Neuronal stem cell (in vitro differentiated cells): ENCODE results near the gene ZNF3.

Experiments used
- DNase-seq: peaks from one replicate; pipeline ENCODE4 v3.0.0-alpha.2; 2013; ENCODE audit warnings: low spot score
- H2AFZ ChIP-seq: one replicate; pipeline ENCODE4 v1.6.1; 2013; ENCODE audit warnings: mild to moderate bottlenecking, low read length, inconsistent platforms
- H2AK5ac ChIP-seq: 2 replicates; pipeline ENCODE4 v1.6.1; 2013; ENCODE audit warnings: low read depth, mild to moderate bottlenecking, inconsistent platforms, low read length, moderate library complexity, mixed read lengths
- H2BK120ac ChIP-seq: 2 replicates; pipeline ENCODE4 v1.6.1; 2013; ENCODE audit warnings: low read depth, mild to moderate bottlenecking, inconsistent platforms, low read length, moderate library complexity, mixed read lengths
- H2BK12ac ChIP-seq: one replicate; pipeline ENCODE4 v1.6.1; 2013; ENCODE audit warnings: low read length, inconsistent platforms
- H2BK15ac ChIP-seq: 2 replicates; pipeline ENCODE4 v1.6.1; 2013; ENCODE audit warnings: mild to moderate bottlenecking, low read length, inconsistent platforms, mixed read lengths
- H2BK5ac ChIP-seq: one replicate; pipeline ENCODE4 v1.6.1; 2013; ENCODE audit warnings: inconsistent platforms, mild to moderate bottlenecking, low read length, moderate library complexity
- H3K14ac ChIP-seq: one replicate; pipeline ENCODE4 v1.6.1; 2013; ENCODE audit warnings: low read length, inconsistent platforms
- H3K18ac ChIP-seq: 2 replicates; pipeline ENCODE4 v1.6.1; 2013; ENCODE audit warnings: low read length, inconsistent platforms
- H3K23ac ChIP-seq: 2 replicates; pipeline ENCODE4 v1.6.1; 2013; ENCODE audit warnings: low read depth, mild to moderate bottlenecking, mixed read lengths, low read length, inconsistent platforms; ENCODE audit not compliant: poor library complexity
- H3K27ac ChIP-seq: replicated peaks from 3 replicates; pipeline ENCODE4 v1.5.1; 2013; ENCODE audit warnings: low read length, inconsistent platforms
- H3K27me3 ChIP-seq, 3 experiments: 2 replicates each; pipeline ENCODE4 v1.6.1; 2013; ENCODE audit warnings: low read length in 3 of 3, mild to moderate bottlenecking in 2 of 3, inconsistent platforms in 1 of 3, low read depth in 1 of 3, mixed read lengths in 1 of 3, moderate library complexity in 1 of 3; ENCODE audit not compliant: control insufficient read depth in 3 of 3, insufficient read depth in 3 of 3
- H3K36me3 ChIP-seq, 2 donors: replicated peaks in 1 of 2; 2 replicates each; pipeline ENCODE4 v1.6.1; 2013; ENCODE audit warnings: low read length in 2 of 2; ENCODE audit not compliant: control insufficient read depth in 2 of 2, insufficient read depth in 2 of 2
- H3K4ac ChIP-seq: 2 replicates; pipeline ENCODE4 v1.6.1; 2013; ENCODE audit warnings: inconsistent platforms, mild to moderate bottlenecking, low read length, moderate library complexity
- H3K4me1 ChIP-seq, 2 donors: 1 replicate in 1 of 2; 2 replicates in 1 of 2; pipeline ENCODE4 v1.6.1; 2013; ENCODE audit warnings: low read length in 2 of 2, low read depth in 1 of 2; ENCODE audit not compliant: control insufficient read depth in 2 of 2, insufficient read depth in 1 of 2
- H3K4me2 ChIP-seq: one replicate; pipeline ENCODE4 v1.6.1; 2013; ENCODE audit warnings: mild to moderate bottlenecking, low read length, inconsistent platforms; ENCODE audit not compliant: insufficient read depth, poor library complexity, severe bottlenecking
- H3K4me3 ChIP-seq, 2 donors: 2 replicates each; pipeline ENCODE4 v1.5.1; 2013; ENCODE audit warnings: low read length in 2 of 2, mild to moderate bottlenecking in 2 of 2, inconsistent platforms in 1 of 2, moderate library complexity in 1 of 2
- H3K79me1 ChIP-seq: one replicate; pipeline ENCODE4 v1.6.1; 2013; ENCODE audit warnings: low read depth, mild to moderate bottlenecking, inconsistent platforms, low read length, moderate library complexity
- H3K9ac ChIP-seq: one replicate; pipeline ENCODE4 v1.6.1; 2013; ENCODE audit warnings: mild to moderate bottlenecking, low read depth, low read length, inconsistent platforms; ENCODE audit not compliant: poor library complexity
- H3K9me3 ChIP-seq, 2 donors: replicated peaks in 1 of 2; 2 replicates each; pipeline versions ENCODE3 to v1.6.1; 2013; ENCODE audit warnings: low read length in 2 of 2, mild to moderate bottlenecking in 2 of 2, inconsistent platforms in 1 of 2, low read depth in 1 of 2, mixed read lengths in 1 of 2, moderate library complexity in 1 of 2; ENCODE audit not compliant: control insufficient read depth in 2 of 2, insufficient read depth in 1 of 2
- H4K8ac ChIP-seq: one replicate; pipeline ENCODE4 v1.6.1; 2013; ENCODE audit warnings: low read depth, mild to moderate bottlenecking, inconsistent platforms, low read length, moderate library complexity
- H4K91ac ChIP-seq: one replicate; pipeline ENCODE4 v1.6.1; 2013; ENCODE audit warnings: low read length, low read depth, mild to moderate bottlenecking, inconsistent platforms; ENCODE audit not compliant: poor library complexity
- WGBS, 2 donors: extraction: QIAGEN DNeasy Blood & Tissue Kit; methylation state at CpG; one replicate each; pipeline ENCODE4 v1.1.7; 2013; ENCODE audit warnings: missing lambda C conversion rate in 2 of 2, mixed read lengths in 1 of 2; ENCODE audit not compliant: insufficient read length in 2 of 2, insufficient replicate concordance in 1 of 2; ENCODE audit errors: extremely low coverage in 2 of 2; 5-methylcytosine and 5-hydroxymethylcytosine counted together

The ZNF3 gene

DNA sequence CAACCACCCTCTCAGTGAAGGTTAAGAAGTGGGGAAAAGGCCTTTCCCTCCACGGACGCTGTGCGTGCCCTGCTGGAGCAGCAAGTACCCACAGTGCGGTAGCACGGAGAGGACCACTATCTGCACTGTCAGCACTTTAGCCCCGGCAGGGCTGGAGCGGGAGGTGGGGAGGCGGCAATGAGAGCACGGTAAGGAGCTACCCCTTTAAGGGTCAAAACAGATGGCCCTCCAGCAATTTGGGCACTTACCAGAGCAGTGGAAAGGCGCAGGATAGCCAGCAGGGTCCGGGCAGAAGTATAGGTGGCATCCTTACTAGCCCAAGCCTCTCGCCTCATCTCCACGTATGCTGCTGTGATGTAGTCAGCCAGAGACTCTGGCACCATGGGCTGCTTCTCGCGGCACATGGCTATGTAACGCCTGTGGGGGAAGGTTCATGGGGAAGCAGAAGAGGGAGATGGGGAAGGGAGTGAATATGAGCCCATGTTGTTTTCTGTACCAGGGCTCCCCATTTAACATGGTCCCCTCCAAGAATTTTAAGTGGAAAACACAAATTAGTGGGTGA, 12.5 kb upstream of the ZNF3 start:
- Histone ChIP-seq H2AFZ (no peak overlapping the region), H3K9ac (no peak overlapping the region), H3K36me3 (peaks cover 75 to 89% of the 10 kb centered on the region in 2 donors), H3K27ac (no peak overlapping the region), H2AK5ac (no peak overlapping the region), H2BK120ac (no peak overlapping the region), H3K23ac (peak overlapping the region; percentile 87), H2BK12ac (no peak overlapping the region), H3K27me3 (no peaks in the 10 kb centered on the region), H3K9me3 (no peaks in the 10 kb centered on the region), H4K8ac (peak overlapping the region; percentile 68), H2BK5ac (no peak overlapping the region), H3K79me1 (peaks cover 9% of the 10 kb centered on the region), H3K14ac (no peak overlapping the region), H3K4ac (no peak overlapping the region), H4K91ac (no peak overlapping the region), H2BK15ac (no peak overlapping the region), H3K18ac (no peak overlapping the region), H3K4me1 (peaks cover 2 to 5% of the 10 kb centered on the region in 2 donors), H3K4me3 (no peak overlapping the region), H3K4me2 (no peak overlapping the region)
- no CpG with 5 or more reads among the region's 16 CpGs for whole genome bisulfite sequencing, 2 donors
- DNase-seq: no peak

- H2AFZ ChIP-seq: no peak overlapping the region
- no peak overlapping the region for H3K9ac ChIP-seq
- peaks cover 0 to 3% of the 10 kb centered on the region in 2 donors for H3K4me1 ChIP-seq
- H3K4ac ChIP-seq: no peak overlapping the region
- no peak overlapping the region for H2BK5ac ChIP-seq
- no peak overlapping the region for H3K27ac ChIP-seq
- no peak overlapping the region for H3K4me2 ChIP-seq
- no peak overlapping the region for H3K14ac ChIP-seq
- WGBS, 2 donors: no CpG with 5 or more reads among the region's 13 CpGs
- no peak overlapping the region for H4K91ac ChIP-seq
- H2BK15ac ChIP-seq: no peak overlapping the region
- H3K9me3 ChIP-seq: no peaks in the 10 kb centered on the region
- H3K79me1 ChIP-seq: peaks cover 9% of the 10 kb centered on the region
- H2BK12ac ChIP-seq: no peak overlapping the region
- no peak overlapping the region for H3K18ac ChIP-seq
- H4K8ac ChIP-seq: peak overlapping the region; percentile 68
- H3K4me3 ChIP-seq: no peak overlapping the region
- no peak overlapping the region for H2AK5ac ChIP-seq
- H2BK120ac ChIP-seq: no peak overlapping the region
- DNase-seq: no peak
- peak overlapping the region; percentile 87 for H3K23ac ChIP-seq
- peaks cover 69 to 84% of the 10 kb centered on the region in 2 donors for H3K36me3 ChIP-seq
- no peaks in the 10 kb centered on the region for H3K27me3 ChIP-seq
These were observed 12.0 kb upstream of the ZNF3 start for GRCh38 chr7:100093498-100093897.

DNA sequence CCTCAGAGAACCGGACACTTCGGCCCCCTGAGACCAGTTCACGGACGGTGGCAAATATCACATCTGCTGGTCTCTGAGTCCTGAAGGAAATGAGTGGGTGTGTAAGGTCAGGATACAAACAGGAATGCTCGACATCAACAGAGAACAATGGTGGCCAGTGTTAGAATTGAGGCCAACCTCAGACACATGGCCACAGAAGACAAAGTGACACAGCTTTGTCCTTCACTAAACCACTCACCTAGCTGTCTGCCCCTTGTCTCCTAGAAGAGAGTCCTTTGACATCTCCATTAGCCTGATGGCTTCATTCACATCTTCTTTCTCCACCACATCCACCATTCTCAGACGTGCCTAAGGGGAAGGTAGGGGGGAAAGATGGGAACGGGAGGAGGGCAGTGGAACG, 11.5 kb upstream of the ZNF3 start:
- Histone ChIP-seq H3K9ac (no peak overlapping the region), H3K79me1 (peaks cover 7% of the 10 kb centered on the region), H3K27ac (peak overlapping the region; percentile 27), H3K4me3 (no peak overlapping the region), H3K18ac (no peak overlapping the region), H3K23ac (no peak overlapping the region), H3K4ac (no peak overlapping the region), H2BK15ac (no peak overlapping the region), H3K4me1 (peaks cover 0 to 5% of the 10 kb centered on the region in 2 donors), H2AFZ (no peak overlapping the region), H4K91ac (no peak overlapping the region), H3K36me3 (peaks cover 65 to 79% of the 10 kb centered on the region in 2 donors), H3K9me3 (no peaks in the 10 kb centered on the region), H2BK5ac (no peak overlapping the region), H3K27me3 (no peaks in the 10 kb centered on the region), H4K8ac (no peak overlapping the region), H3K4me2 (no peak overlapping the region), H2BK12ac (no peak overlapping the region), H3K14ac (no peak overlapping the region), H2AK5ac (no peak overlapping the region), H2BK120ac (no peak overlapping the region)
- no CpG with 5 or more reads among the region's 8 CpGs for WGBS, 2 donors
- DNase-seq: no peak

- no peaks in the 10 kb centered on the region for H3K27me3 ChIP-seq
- H3K4me1 ChIP-seq: peaks cover 0 to 5% of the 10 kb centered on the region in 2 donors
- no peak overlapping the region for H2AFZ ChIP-seq
- no peaks in the 10 kb centered on the region for H3K9me3 ChIP-seq
- H4K8ac ChIP-seq: no peak overlapping the region
- no peak overlapping the region for H3K27ac ChIP-seq
- DNase-seq: no peak
- peaks cover 54 to 65% of the 10 kb centered on the region in 2 donors for H3K36me3 ChIP-seq
- no peak overlapping the region for H3K18ac ChIP-seq
- H4K91ac ChIP-seq: no peak overlapping the region
- H3K23ac ChIP-seq: no peak overlapping the region
- H3K9ac ChIP-seq: no peak overlapping the region
- no peak overlapping the region for H2BK15ac ChIP-seq
- no peak overlapping the region for H2BK5ac ChIP-seq
- no peak overlapping the region for H3K4me3 ChIP-seq
- H3K14ac ChIP-seq: no peak overlapping the region
- H3K4me2 ChIP-seq: no peak overlapping the region
- no peak overlapping the region for H2BK12ac ChIP-seq
- no peak overlapping the region for H3K4ac ChIP-seq
- H2BK120ac ChIP-seq: no peak overlapping the region
- H2AK5ac ChIP-seq: no peak overlapping the region
- no CpG with 5 or more reads among the region's 19 CpGs for WGBS, 2 donors
- H3K79me1 ChIP-seq: peaks cover 6% of the 10 kb centered on the region
These were observed 10.1 kb upstream of the ZNF3 start for GRCh38 chr7:100091411-100092181.
